Measurements from ENCODE around the gene INPP5A.
A peak's percentile ranks its signal among the peaks of the same experiment; 100 is the strongest.
"Not testable (repeated sequence)": the region's sequence is repeated elsewhere in the genome, so short reads cannot be mapped to it uniquely, and the experiment has no call there.

The INPP5A gene

DNA sequence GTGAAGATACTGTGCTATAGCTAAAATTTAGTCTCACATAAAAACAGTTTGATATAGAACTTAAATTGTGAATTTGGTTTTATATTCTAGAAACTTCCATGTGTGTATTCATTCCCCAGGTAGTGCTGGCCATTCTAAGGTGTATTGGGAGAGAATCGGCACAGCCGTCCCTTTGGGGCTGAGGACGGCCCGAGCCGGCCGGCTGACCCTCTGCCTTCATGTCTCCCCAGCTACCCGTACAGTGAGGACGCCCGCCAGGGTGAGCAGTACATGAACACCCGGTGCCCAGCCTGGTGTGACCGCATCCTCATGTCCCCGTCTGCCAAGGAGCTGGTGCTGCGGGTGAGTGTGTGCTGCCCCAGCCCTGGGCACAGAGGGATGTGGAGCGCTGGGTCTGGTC is 239.9 kb downstream of the INPP5A start:
- DNase-seq = no peak

DNA sequence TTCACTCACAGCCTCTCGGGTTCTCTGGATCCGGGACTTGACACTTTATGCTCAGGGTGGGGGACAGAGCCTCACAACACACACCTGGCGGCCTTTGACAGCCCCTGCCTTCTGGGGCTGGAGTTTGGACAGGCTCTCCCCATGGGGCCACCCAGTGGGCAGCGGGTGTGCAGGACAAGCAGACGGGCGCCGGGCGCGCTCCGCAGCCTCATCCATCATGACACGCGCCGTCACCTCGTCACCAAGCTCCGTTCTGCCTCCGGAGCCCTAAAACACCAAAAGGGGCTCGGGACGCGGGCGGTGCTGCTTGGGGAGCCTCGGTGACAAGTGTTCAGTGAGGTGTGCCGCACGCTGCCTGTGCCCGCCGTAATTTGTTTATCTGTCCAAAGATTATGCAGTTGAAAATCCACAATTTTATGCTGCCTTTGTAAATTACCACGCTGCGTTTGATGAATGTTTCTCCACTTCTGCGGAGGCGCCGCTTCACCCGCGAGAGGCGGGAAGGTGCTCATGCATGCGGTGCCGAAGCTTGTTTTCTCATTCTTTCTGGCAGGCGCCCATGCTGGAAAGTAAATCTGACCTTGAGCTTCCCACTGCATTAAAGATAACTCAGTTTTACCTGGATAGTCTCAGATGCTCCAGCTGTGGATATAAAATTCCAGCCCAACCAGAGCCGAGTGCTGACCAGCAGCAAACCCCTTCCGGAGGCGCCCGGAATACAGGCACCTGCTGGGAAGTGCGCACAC is 242.1 kb downstream of the INPP5A start:
- DNase-seq = no peak

GRCh38 chr10:132780356-132780755 is 242.8 kb downstream of the INPP5A start:
- DNase-seq = no peak

DNA sequence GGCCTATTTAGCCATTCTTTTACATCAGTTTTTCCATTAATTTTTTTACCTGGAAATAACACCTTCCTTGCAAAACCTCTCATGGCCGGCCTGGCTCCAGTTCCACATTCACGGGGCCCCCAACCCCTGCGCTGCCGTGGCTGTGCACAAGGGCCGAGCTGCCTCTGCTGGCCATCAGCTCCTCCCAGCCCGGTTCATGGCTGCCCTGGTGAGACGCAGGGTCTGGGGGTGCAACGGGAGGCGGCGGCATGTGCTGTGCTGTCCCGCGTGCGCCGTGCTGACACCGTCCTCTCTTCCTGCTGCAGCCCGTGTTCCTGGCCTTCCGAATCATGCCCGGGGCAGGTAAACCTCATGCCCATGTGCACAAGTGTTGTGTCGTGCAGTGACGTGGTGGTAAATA is 244.0 kb downstream of the INPP5A start:
- no peak for DNase-seq

DNA sequence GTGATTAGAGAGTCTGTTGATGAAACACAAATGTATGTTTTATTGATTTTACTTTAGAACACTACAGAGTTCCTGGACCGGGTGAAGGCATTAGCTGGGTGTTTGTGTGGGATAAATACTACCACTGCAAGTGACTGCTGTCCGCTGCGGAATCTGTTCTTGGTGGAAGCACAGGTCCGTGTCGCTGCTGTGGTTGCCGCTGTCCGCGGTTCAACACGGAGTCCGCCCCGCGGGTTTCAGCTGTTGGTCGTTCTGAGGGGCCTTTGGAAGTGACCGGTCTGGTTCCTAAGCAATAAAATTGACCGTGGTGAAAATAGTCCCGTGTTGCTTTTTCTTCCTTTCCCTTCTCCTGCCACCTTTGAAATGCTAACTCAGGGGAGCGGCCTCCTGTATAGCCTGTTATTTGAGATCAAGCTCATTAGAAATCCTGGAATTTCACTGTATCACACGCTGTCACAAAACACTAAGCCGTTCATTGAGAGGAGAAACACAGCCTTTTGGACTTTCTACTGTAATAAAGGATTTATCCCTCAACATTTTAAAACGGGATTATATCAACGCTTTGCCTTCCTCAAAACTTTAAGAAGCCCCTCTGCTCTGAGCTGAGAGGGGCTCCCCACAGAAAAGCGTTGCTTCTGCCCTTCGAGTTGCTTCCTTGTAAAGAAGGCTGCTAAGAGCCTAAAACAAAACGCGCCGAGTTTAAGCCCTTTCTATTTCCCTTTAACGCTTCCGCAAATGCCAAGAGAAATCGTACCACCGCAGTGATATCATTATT is 245.8 kb downstream of the INPP5A start:
- no peak for DNase-seq

DNA sequence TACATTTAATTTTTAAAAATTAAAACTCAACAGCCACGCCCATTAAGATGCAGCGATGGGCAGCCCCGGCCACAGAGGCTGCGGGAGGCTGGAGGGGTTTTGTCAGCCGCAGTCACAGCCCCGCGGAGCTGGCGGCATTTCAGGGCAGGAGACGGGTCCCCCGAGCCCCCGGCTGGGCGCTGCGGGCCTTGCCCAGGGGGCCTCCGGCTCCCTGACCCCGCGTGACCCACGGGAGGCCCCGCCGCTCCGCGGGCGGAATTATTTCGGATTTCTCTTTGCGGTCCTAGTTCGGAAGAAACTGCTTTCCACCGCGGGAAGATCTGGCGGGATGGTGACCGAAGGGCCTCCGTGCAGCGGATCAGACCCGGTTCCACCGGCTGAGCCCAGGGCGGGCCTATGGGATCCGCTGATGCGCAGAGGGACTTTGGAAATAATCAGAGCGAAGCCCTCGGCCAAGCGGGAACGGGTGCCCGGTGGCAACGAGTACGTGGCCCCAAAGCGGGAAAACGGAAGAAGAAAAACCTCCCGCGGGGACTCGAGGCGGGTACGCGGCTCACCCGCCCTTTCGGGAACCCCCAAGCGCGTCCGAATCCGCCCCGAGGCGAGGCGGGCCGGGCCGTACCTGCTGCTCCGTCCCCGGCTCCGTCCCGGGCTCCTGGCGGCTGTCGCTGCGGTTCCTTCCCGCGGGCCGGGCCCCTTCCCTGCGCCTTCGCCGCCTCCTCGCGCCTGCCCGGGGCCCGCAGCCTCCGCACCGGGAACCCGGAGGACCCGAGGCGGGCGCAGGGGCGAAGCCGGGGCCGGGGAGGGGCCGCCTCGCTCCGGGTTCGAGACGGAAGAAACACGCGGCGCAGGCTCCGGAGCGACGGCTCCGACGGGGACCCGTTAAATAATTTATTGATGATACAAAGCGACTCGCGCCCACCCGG is 246.6 kb downstream of the INPP5A start:
- DNase-seq = no peak

DNA sequence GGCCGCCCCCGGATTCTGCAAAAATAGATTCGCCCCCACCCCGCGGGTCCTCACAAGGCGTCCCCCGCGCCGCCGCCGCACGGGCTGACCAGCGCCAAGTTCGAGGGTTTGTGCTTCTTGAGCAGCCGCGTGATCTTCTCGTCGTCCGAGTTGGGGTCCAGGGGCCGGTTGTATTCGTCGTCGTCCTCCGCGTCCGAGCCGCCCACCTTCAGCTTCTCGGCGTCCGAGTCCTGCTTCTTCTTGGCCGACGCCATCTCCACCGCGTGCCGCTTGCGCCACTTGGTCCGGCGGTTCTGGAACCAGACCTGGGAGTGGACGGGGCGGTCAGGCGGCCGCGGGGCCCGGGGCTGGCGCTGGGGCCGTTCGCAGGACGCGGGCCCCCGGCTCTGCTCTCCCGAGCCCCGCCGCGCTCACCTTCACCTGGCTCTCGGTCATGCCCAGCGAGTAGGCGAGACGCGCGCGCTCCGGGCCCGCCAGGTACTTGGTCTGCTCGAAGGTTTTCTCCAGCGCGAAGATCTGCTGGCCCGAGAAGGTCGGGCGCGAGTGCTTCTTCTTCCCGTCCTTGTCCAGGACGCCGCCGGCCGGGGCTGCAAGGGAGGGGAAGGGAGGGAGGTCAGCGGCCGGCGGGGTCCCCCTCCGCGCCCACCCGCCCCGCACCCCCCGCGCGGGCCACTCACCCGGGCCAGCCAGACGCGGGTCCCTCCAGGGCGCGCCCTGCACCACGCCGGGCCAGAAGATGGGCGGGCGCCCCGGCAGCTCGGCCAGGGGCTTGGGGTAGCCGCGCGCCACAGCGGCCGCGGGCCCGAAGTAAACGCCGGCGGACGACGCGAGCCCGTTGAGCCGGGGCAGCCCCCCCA is 247.5 kb downstream of the INPP5A start:
- no peak for DNase-seq

GRCh38 chr10:132785723-132786475 is 248.3 kb downstream of the INPP5A start, which contains the start of gene NKX6-2:
Gene NKX6-2 (minus strand): TSS chr10:132786147. CDS start chr10:132785948, 199 bp downstream.
- DNase-seq = no peak

GRCh38 chr10:132786476-132786883 is 248.9 kb downstream of the INPP5A start:
- no peak for DNase-seq

DNA sequence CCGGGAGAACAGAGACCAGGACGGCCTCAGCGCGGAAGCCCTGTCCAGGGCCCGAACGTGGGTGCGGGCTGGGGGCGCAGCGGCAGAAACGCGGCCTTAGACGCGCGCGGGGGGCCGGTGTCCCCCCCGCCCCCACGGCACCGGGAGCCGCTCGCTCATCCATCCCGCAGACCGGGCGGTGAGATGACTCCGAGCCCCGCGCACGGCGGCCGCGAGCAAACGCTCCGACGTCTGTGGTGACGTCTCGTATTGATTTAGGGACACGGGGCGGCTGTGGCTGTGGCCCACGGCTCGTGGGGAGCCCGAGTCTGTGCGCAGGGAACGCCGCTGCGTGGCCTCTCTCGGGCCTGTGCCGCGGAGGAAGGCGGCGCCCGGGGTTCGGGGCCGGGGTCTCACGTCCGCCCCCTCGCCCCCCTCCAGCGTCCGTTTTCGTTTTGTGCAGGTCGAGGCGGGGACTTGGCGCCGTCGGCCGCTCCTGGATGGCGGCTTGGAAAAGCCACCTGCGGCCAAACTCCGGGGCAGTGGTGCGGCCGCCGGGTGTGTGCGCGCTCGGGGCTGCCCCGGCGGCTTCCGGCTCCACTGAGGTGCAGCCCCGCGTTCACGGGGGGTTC is 249.4 kb downstream of the INPP5A start:
- DNase-seq = no peak

- peak; percentile 20 for DNase-seq
Measured at GRCh38 chr10:132787495-132788179, 250.1 kb downstream of the INPP5A start.

DNA sequence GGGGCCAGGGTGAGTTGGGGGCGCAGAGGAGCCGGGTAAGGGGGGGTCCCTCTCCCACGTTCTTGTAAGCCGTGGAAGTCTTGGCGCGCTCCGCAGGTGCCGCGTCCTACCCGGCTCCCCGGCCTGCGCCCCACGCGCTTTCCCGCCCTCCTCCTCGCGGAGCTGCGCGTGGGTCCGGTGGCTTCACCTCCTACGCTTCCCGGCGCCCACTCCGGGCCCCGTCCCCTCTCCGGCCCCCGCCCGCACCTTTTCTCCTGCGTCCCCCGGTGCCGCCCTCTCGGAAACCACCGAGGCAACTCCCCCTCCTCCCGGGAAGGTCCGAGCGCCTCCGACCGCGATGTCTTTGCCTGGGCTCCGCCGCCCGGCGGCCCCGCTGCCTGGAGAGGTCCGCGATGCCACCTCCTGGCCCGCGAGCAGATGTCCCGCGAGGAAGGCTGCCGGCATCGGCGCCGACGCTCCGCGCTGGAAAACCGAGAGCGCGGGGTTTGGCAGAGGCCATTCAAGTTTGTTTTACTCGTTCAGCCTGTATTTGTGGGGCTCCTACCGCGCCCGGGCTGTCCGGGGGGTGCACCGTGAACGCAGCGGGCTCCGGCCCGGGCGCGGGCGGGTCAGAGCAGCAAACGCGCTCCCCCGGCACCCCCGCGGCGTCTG is 250.7 kb downstream of the INPP5A start:
- DNase-seq = no peak

- DNase-seq = no peak
Measured at GRCh38 chr10:132788831-132789219, 251.2 kb downstream of the INPP5A start.

- no peak for DNase-seq
Measured at GRCh38 chr10:132789659-132790148, 252.1 kb downstream of the INPP5A start.

DNA sequence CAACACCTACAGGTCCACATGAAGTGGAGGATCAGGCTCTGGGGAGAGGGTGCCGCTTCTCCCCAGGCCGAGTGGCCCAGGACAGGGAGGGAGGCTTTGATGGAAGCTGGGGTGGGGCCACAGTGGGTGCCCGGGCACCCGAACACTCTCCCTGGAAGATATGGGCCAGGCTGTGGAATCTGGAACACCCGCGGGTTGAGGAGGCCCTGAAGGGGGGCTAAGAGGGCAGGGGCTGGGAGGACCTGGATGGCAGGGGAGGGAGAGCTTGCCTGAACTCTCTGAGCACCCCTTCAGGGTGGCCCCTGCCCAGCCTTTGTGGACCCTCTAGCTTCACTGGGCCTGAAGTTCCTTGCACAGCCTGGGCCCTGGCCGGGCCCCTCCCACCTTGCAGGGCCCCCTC is 252.9 kb downstream of the INPP5A start:
- no peak for DNase-seq

DNA sequence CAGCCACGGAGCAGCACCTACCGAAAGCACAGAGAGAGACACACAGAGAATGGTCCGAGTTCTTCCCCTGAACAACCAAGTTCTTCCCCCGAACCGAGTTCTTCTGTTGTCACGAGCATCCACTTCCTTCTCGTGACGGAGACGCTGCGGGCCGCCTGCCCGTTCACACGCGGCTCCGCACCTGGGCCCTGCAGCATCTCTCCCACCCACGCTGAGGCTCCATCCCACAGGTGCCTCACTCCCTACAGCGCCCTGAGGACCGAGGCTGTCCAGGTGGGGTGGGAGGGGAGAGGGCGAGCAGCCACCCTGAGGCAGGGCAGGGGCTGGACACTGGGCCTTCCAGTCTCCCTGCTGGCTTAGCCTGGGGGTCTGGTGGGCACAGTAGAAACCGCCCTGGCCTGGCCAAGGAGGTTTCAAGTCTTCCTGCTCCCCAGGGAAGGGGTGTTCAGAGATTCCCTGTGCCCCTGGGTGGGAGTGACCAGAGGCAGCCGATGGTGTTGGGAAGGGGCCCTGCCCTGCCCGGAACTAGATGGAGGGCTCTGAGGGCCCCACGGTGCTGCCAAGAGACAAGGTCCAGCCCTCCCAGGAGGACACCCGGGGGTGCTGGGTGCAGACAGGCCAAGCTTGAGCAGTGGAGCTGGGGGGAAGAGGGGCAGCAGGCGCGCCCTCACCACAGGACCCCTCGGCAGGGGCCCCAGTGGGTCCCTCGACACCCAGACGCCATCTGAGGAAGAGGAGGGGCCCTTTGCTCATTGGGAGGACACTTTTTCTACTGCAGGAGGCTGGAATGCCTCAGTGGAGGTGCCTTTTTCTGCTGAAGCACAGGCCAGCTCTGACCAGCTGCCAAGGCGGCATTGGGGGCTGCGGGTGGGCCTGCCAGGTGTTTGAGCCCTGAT is 253.6 kb downstream of the INPP5A start:
- no peak for DNase-seq

DNA sequence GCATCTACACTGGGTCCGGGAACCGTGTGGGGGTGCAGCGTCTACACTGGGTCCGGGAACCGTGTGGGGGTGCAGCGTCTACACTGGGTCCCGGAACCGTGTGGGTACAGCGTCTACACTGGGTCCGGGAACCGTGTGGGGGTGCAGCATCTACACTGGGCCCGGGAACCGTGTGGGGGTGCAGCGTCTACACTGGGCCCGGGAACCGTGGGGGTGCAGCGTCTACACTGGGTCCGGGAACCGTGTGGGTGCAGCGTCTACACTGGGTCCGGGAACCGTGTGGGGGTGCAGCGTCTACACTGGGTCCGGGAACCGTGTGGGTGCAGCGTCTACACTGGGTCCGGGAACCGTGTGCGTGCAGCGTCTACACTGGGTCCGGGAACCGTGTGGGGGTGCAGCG is 254.5 kb downstream of the INPP5A start:
- not testable (repeated sequence) for DNase-seq

DNA sequence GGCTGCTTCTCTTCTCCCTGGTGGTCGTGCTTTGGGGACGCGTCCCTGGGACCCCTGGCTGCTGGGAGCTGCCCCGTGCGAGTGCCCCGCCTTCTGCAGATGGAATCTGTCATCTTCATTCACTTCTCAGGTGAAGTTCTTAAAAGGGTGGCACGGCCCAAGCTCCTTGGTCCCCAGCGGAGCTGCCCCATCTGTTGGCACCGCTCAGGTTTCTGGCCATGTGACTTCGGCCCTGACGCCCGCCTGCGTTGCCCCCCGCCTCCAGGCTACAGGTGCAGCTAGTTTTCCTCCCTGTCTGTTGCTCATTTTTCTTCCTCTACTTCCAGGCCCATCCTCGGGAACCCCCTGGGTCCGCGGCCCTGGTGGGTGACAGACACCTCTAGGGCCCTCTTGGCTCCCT is 255.2 kb downstream of the INPP5A start:
- DNase-seq = no peak

DNA sequence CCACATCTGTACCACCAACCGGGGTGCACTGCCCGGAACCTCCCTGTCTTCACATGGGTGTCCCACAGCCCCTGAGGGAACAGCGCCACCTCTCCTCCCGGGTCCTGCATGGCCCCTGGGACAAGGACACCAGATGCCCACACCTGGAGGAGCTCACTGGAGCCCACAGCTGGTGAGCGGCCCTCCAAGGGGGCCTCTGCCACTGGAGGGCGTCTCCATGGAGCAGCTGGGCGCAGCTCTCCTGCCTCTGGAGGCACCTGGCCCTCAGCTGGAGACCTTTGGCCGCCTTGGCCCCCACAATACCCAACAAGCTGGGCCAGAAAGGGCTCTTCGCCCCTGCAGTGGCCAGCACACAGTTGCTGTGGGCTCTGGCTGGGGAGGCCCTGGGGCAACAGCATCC is 255.6 kb downstream of the INPP5A start:
- no peak for DNase-seq

All from stimulated activated CD4-positive, alpha-beta T cell treated with anti-CD3 and anti-CD28 coated beads, Interleukin-1b, Interleukin-23, amount 100 ng/mL, for 48 hours (primary cell).